ENCODE data around the gene FLOT1. TPM values are rescaled to one million over a fixed set of nuclear protein-coding genes. Genes with fewer than 3 reads are reported as not detected.

Gene FLOT1
- total and polyA plus RNA-seq, 2 of the 4 experiments (the other 2 are of a cell fraction): 96.2 to 162 TPM

DNA sequence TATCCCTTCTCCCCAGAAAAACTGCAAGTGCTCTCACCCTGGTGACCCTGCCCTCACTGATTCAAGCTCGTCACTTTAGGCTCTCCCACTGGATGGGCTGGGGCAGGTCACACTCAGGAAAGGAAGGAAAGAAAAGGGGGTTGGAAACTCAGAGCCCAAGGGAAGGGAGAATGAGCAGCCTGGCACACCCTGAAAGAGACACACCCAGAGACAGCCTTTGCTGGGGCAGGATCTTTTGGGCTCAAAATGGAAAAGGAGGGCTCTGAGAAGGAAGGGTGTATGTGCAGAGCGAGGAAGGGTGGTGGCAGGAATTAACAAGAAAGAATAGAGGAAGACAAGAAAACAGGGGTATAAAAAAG lies 58.5 kb downstream of the FLOT1 start:
- H3K14ac ChIP-seq (replicated peaks; ENCODE audit: low read depth, low read length): peak overlapping the region; percentile 100
- H3K4ac ChIP-seq (ENCODE audit: low read depth, low read length): peak overlapping the region; percentile 98
- peaks cover 44% of the 10 kb centered on the region for H3K36me3 ChIP-seq (ENCODE audit: control insufficient read depth, insufficient read depth, low read length)
- H3K27ac ChIP-seq (ENCODE audit: insufficient read depth, low read length): peak overlapping the region; percentile 100
- dilution Hi-C loops (cut with HindIII; ENCODE audit: low sequenced_read_pairs, unreplicated experiment) (no loop called here), intact Hi-C loops (cut with micrococcal nuclease) (loop anchor here (5.0 kb wide), 1 partner anchor 403 kb away; no protein-coding TSS in a partner anchor), in situ Hi-C loops (cut with MboI; ENCODE audit: low sequenced_read_pairs) (loop anchor here (5.0 kb wide), 1 partner anchor 38 kb away; the partner anchor contains the start of gene TUBB)
- H3K56ac ChIP-seq (ENCODE audit: extremely low read depth, insufficient read depth, low read length): peak overlapping the region; percentile 100
- peak overlapping the region; percentile 96 for H2BK5ac ChIP-seq (ENCODE audit: low read depth, low read length, poor library complexity, severe bottlenecking)
- H3K18ac ChIP-seq (ENCODE audit: low read depth, low read length): peak overlapping the region; percentile 92
- no TSS peak for BruUV-seq (replicated peaks)
- DNase-seq: no peak
- 18% methylated on average over 1 of the region's 2 CpGs; no CpG with 5 or more reads in 1 of the 2 experiments for WGBS, 2 experiments (ENCODE audit: extremely low coverage in 2 of 2, insufficient read length in 1 of 2)
- H3K9ac ChIP-seq (ENCODE audit: low read depth, low read length): peak overlapping the region; percentile 100
- H2AFZ ChIP-seq (replicated peaks; ENCODE audit: low read length, poor library complexity): no peak overlapping the region
- TF ChIP-seq SMC3 (IDR thresholded peaks at IDR 0.05; ENCODE audit: low read depth, low read length): no peak
- TF ChIP-seq MAZ (IDR thresholded peaks at IDR 0.05; ENCODE audit: borderline replicate concordance, low read depth, low read length): 0 out of 2 replicates have a peak, but pooled peaks have one; percentile 17
- no peaks in the 10 kb centered on the region for H3K27me3 ChIP-seq (ENCODE audit: control insufficient read depth, insufficient read depth, low read length)
- no peak for ATAC-seq (ENCODE audit: low read depth)
- peak overlapping the region; percentile 96 for H3K4me2 ChIP-seq (ENCODE audit: low read depth, low read length)
- H2AK5ac ChIP-seq (ENCODE audit: low read depth, low read length): peak overlapping the region; percentile 98
- H3K9me1 ChIP-seq (ENCODE audit: insufficient read depth, low read length): peaks cover 2% of the 10 kb centered on the region; the same call in 1 of the 2 replicates
- H4K8ac ChIP-seq (ENCODE audit: low read depth in 2 of 2, low read length in 2 of 2): peak overlapping the region; percentile 90 to 96
- ChIA-PET POLR2A (ENCODE audit: unreplicated experiment) (interaction anchor here (0.5 to 1.2 kb wide), 3 partner anchors 37 to 94 kb away, joined by 3 to 10 read pairs (median 6); no protein-coding TSS in a partner anchor), CTCF (no interaction called here)
- peak overlapping the region; percentile 99 for H4K91ac ChIP-seq (ENCODE audit: insufficient read depth, low read depth, low read length)
- peaks cover 70% of the 10 kb centered on the region for H4K20me1 ChIP-seq (ENCODE audit: insufficient read depth, low read length)
- peak overlapping the region; percentile 61 for H4K5ac ChIP-seq (ENCODE audit: low read depth, low read length)
- peak overlapping the region; percentile 95 for H2AK9ac ChIP-seq (replicated peaks; ENCODE audit: low read depth, low read length, poor library complexity)
- H3K9me3 ChIP-seq (ENCODE audit: control insufficient read depth, insufficient read depth, low read length): no peaks in the 10 kb centered on the region
- H3K23ac ChIP-seq (ENCODE audit: low read depth, low read length): peak overlapping the region; percentile 100
- H2BK15ac ChIP-seq (ENCODE audit: low read depth, low read length): peak overlapping the region; percentile 96; the same call in 2 of the 3 replicates
- peak overlapping the region; percentile 88 for H2BK120ac ChIP-seq (ENCODE audit: low read depth, low read length)
- peaks cover 10 to 38% of the 10 kb centered on the region in 2 experiments; a peak in 3 of 4 replicates for H3K79me1 ChIP-seq (ENCODE audit: low read depth in 1 of 2, low read length in 2 of 2)
- H2BK20ac ChIP-seq (ENCODE audit: low read depth, low read length): peak overlapping the region; percentile 32; the same call in 1 of the 2 replicates
- H3K4me1 ChIP-seq (ENCODE audit: control insufficient read depth, insufficient read depth, low read length): peaks cover 23% of the 10 kb centered on the region
- peak overlapping the region; percentile 97 for H3K4me3 ChIP-seq (ENCODE audit: insufficient read depth, low read depth, low read length)
